ENCODE data around the gene LPAR1. TPM values are rescaled to one million over a fixed set of nuclear protein-coding genes. Genes with fewer than 3 reads are reported as not detected.

Gene LPAR1
- total RNA-seq, 1 donor from 2014 or later = not detected

DNA sequence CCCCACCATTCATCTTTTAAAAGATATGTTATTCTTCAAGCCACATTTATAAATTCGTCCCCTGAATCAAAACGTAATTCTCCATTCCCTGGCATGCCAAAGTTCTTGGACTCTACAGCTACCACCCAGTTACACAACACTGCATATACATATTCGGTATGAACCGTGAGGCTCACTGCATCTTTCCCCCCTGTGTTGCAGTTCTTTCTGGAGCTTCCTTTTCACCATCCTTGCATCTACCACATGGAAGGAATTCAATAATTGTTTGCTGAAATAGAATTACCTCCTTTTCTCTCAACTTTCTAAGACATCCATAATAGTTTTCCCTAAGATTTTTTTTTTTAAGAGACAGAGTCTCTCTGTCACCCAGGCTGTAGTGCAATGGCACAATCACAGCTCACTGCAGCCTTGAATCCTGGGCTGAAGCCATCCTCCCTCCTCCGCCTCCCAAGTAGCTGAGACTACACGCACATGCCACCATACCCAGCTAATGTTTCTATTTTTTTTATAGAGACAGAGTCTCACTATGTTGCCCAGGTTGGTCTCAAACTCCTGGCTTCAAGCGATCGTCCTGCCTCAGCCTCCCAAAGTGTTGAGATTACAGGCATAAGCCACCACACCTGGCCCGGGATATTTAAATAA lies 3.3 kb downstream of the LPAR1 start:
- H3K9me3 Mint-ChIP-seq = no peaks in the 10 kb centered on the region
- no peaks in the 10 kb centered on the region for H3K36me3 Mint-ChIP-seq (ENCODE audit: low read depth)
- no peak for DNase-seq (ENCODE audit: low spot score)
- H3K27ac Mint-ChIP-seq = no peak overlapping the region
- no peak overlapping the region for H3K4me3 Mint-ChIP-seq (ENCODE audit: low read depth)
- intact Hi-C loops (cut with micrococcal nuclease) = no loop called here
- peaks cover 11% of the 10 kb centered on the region for H3K4me1 Mint-ChIP-seq (ENCODE audit: low read depth)
- H3K27me3 Mint-ChIP-seq (ENCODE audit: low read depth) = peaks cover 41% of the 10 kb centered on the region

GRCh38 chr9:111034170-111034897 lies 3.9 kb downstream of the LPAR1 start:
- Mint-ChIP-seq H3K36me3 (ENCODE audit: low read depth) (no peaks in the 10 kb centered on the region), H3K27me3 (ENCODE audit: low read depth) (peaks cover 39% of the 10 kb centered on the region), H3K27ac (no peak overlapping the region), H3K4me1 (ENCODE audit: low read depth) (peaks cover 12% of the 10 kb centered on the region), H3K9me3 (no peaks in the 10 kb centered on the region), H3K4me3 (ENCODE audit: low read depth) (no peak overlapping the region)
- intact Hi-C loops (cut with micrococcal nuclease) = no loop called here
- DNase-seq (ENCODE audit: low spot score) = no peak

DNA sequence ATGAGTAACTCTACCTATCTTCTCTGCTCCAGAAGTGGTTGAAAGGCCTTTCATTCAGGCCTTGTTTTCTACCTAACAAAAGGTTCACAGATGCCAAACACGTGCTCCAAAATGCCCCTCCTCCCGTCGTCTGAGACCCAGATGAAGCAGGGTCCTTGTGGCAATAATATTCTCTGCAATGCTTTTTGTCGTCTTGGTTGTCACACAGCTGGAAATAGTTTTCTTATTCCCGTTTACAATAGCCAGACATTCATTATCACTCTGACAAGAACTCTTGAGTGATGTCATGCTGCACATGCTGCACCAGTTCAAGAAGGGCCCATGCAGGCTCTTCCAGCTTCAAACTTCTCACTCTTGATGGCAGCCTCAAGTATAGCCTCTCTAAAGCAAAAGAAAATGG lies 7.8 kb downstream of the LPAR1 start:
- Mint-ChIP-seq H3K4me3 (ENCODE audit: low read depth) (no peak overlapping the region), H3K9me3 (peaks cover under 1% of the 10 kb centered on the region), H3K27me3 (ENCODE audit: low read depth) (peaks cover 13% of the 10 kb centered on the region), H3K27ac (no peak overlapping the region), H3K4me1 (ENCODE audit: low read depth) (peaks cover 7% of the 10 kb centered on the region), H3K36me3 (ENCODE audit: low read depth) (no peaks in the 10 kb centered on the region)
- intact Hi-C loops (cut with micrococcal nuclease) = no loop called here
- DNase-seq (ENCODE audit: low spot score) = no peak

DNA sequence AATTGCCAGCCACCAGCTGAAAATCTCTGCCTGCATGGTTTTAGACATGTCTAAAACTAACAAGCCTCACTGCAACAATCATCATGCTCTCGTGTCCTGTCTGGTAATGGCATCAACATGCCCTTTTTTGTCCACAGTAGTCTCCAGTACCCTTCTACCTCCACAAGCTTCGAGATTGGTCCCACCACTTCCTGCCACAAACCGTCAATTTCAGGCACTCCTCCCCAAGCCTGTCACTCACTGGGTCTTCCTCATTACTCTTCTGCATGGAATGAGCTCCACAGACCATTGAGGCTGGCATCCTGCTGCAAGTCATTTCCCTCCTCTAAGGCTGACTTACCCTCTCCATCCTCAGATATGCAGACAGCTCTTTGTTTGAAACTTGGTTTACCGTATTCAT lies 9.0 kb downstream of the LPAR1 start:
- intact Hi-C loops (cut with micrococcal nuclease) = no loop called here
- Mint-ChIP-seq H3K9me3 (peaks cover 5% of the 10 kb centered on the region), H3K27me3 (ENCODE audit: low read depth) (peaks cover 3% of the 10 kb centered on the region), H3K36me3 (ENCODE audit: low read depth) (no peaks in the 10 kb centered on the region), H3K4me1 (ENCODE audit: low read depth) (peaks cover 7% of the 10 kb centered on the region), H3K4me3 (ENCODE audit: low read depth) (no peak overlapping the region), H3K27ac (no peak overlapping the region)
- no peak for DNase-seq (ENCODE audit: low spot score)

GRCh38 chr9:111027798-111028197 lies 10.5 kb downstream of the LPAR1 start:
- Mint-ChIP-seq H3K36me3 (ENCODE audit: low read depth) (no peaks in the 10 kb centered on the region), H3K27me3 (ENCODE audit: low read depth) (peaks cover 3% of the 10 kb centered on the region), H3K4me3 (ENCODE audit: low read depth) (no peak overlapping the region), H3K27ac (no peak overlapping the region), H3K4me1 (ENCODE audit: low read depth) (peaks cover 7% of the 10 kb centered on the region), H3K9me3 (peaks cover 10% of the 10 kb centered on the region)
- intact Hi-C loops (cut with micrococcal nuclease) = no loop called here
- DNase-seq (ENCODE audit: low spot score) = no peak

- no peak overlapping the region for H3K4me3 Mint-ChIP-seq (ENCODE audit: low read depth)
- H3K4me1 Mint-ChIP-seq (ENCODE audit: low read depth) = no peaks in the 10 kb centered on the region
- DNase-seq (ENCODE audit: low spot score) = no peak
- no peaks in the 10 kb centered on the region for H3K27me3 Mint-ChIP-seq (ENCODE audit: low read depth)
- no peak overlapping the region for H3K27ac Mint-ChIP-seq
- H3K9me3 Mint-ChIP-seq = peaks cover 10% of the 10 kb centered on the region
- intact Hi-C loops (cut with micrococcal nuclease) = no loop called here
- no peaks in the 10 kb centered on the region for H3K36me3 Mint-ChIP-seq (ENCODE audit: low read depth)
Measured at GRCh38 chr9:111023128-111023527, 15.1 kb downstream of the LPAR1 start.

DNA sequence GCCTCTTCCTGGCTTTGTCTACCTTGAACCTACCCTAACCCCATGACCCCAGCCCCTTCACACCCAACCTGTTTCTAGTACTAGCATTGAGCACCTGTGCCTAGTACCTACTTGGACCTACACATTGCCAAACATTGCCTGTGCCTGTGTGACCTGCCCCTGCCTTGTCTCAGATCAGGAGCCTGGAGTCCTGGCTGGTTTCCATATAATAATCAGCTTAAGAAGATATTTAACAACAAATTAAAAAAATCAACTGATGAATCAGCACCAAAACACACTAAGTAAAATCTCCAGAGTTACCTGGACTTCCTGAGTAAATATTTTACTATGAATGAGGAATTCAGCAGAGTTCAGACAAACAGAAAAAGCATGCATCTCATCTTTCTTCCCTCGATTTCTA lies 17.7 kb downstream of the LPAR1 start:
- DNase-seq (ENCODE audit: low spot score) = no peak
- Mint-ChIP-seq H3K4me1 (ENCODE audit: low read depth) (no peaks in the 10 kb centered on the region), H3K36me3 (ENCODE audit: low read depth) (no peaks in the 10 kb centered on the region), H3K4me3 (ENCODE audit: low read depth) (no peak overlapping the region), H3K9me3 (peaks cover 10% of the 10 kb centered on the region), H3K27ac (no peak overlapping the region), H3K27me3 (ENCODE audit: low read depth) (no peaks in the 10 kb centered on the region)
- intact Hi-C loops (cut with micrococcal nuclease) = no loop called here

- intact Hi-C loops (cut with micrococcal nuclease) = no loop called here
- H3K27ac Mint-ChIP-seq = no peak overlapping the region
- H3K36me3 Mint-ChIP-seq (ENCODE audit: low read depth) = no peaks in the 10 kb centered on the region
- no peak overlapping the region for H3K4me3 Mint-ChIP-seq (ENCODE audit: low read depth)
- H3K27me3 Mint-ChIP-seq (ENCODE audit: low read depth) = no peaks in the 10 kb centered on the region
- H3K4me1 Mint-ChIP-seq (ENCODE audit: low read depth) = no peaks in the 10 kb centered on the region
- no peak for DNase-seq (ENCODE audit: low spot score)
- H3K9me3 Mint-ChIP-seq = no peaks in the 10 kb centered on the region
Measured at GRCh38 chr9:111016426-111017045, 21.7 kb downstream of the LPAR1 start.

DNA sequence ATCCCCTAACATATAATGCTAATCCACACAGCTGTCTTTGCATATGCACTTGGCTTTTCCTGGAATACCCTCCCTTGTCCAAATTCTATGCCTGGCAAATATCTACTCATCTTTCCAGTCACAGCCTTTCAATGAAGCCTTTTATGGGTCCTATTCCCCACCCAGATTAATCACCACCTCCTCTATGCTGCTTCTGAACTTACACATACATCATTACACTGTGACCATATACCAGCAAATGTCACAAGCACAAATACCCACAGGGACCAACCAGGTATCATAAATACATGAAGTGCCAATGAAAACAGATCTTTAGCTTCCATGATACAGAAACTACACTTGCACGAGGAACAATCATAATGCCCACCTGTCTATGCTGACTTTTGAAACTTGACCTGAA lies 22.3 kb downstream of the LPAR1 start:
- H3K4me1 Mint-ChIP-seq (ENCODE audit: low read depth) = no peaks in the 10 kb centered on the region
- intact Hi-C loops (cut with micrococcal nuclease) = no loop called here
- no peak for DNase-seq (ENCODE audit: low spot score)
- no peaks in the 10 kb centered on the region for H3K36me3 Mint-ChIP-seq (ENCODE audit: low read depth)
- H3K9me3 Mint-ChIP-seq = no peaks in the 10 kb centered on the region
- H3K4me3 Mint-ChIP-seq (ENCODE audit: low read depth) = no peak overlapping the region
- H3K27ac Mint-ChIP-seq = no peak overlapping the region
- no peaks in the 10 kb centered on the region for H3K27me3 Mint-ChIP-seq (ENCODE audit: low read depth)

GRCh38 chr9:111013707-111014106 lies 24.6 kb downstream of the LPAR1 start:
- H3K4me1 Mint-ChIP-seq (ENCODE audit: low read depth) = no peaks in the 10 kb centered on the region
- no peaks in the 10 kb centered on the region for H3K27me3 Mint-ChIP-seq (ENCODE audit: low read depth)
- no peaks in the 10 kb centered on the region for H3K36me3 Mint-ChIP-seq (ENCODE audit: low read depth)
- no peak overlapping the region for H3K27ac Mint-ChIP-seq
- intact Hi-C loops (cut with micrococcal nuclease) = no loop called here
- H3K9me3 Mint-ChIP-seq = no peaks in the 10 kb centered on the region
- no peak for DNase-seq (ENCODE audit: low spot score)
- H3K4me3 Mint-ChIP-seq (ENCODE audit: low read depth) = no peak overlapping the region

DNA sequence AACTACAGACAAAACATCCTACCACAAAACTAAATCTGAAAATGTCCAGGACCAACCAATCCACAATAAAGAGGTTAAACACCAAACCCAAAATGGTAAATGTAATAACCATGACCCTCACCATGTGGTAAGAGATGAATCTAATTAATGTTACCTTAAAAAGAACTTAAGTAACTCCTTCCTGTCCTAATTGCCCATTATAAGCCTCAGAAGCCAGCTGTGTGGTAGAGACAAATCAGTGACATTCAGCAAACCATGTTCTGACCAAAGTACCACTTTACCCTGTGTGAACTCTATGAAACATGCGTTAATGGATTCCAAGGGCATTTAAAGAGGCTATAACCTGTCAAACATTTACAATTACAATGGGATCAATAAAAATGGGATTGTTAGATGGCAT lies 25.0 kb downstream of the LPAR1 start:
- intact Hi-C loops (cut with micrococcal nuclease) = no loop called here
- Mint-ChIP-seq H3K9me3 (no peaks in the 10 kb centered on the region), H3K27me3 (ENCODE audit: low read depth) (no peaks in the 10 kb centered on the region), H3K36me3 (ENCODE audit: low read depth) (no peaks in the 10 kb centered on the region), H3K4me3 (ENCODE audit: low read depth) (no peak overlapping the region), H3K27ac (no peak overlapping the region), H3K4me1 (ENCODE audit: low read depth) (no peaks in the 10 kb centered on the region)
- no peak for DNase-seq (ENCODE audit: low spot score)

- H3K4me1 Mint-ChIP-seq (ENCODE audit: low read depth) = no peaks in the 10 kb centered on the region
- H3K4me3 Mint-ChIP-seq (ENCODE audit: low read depth) = no peak overlapping the region
- no peaks in the 10 kb centered on the region for H3K9me3 Mint-ChIP-seq
- no peak overlapping the region for H3K27ac Mint-ChIP-seq
- H3K27me3 Mint-ChIP-seq (ENCODE audit: low read depth) = no peaks in the 10 kb centered on the region
- DNase-seq (ENCODE audit: low spot score) = no peak
- intact Hi-C loops (cut with micrococcal nuclease) = no loop called here
- H3K36me3 Mint-ChIP-seq (ENCODE audit: low read depth) = no peaks in the 10 kb centered on the region
Measured at GRCh38 chr9:111008158-111009075, 29.9 kb downstream of the LPAR1 start.
